Measurements from ENCODE around the gene PLSCR2. TPM values are rescaled to one million over a fixed set of nuclear protein-coding genes. Genes with fewer than 3 reads are reported as not detected.
"Not testable (repeated sequence)": the region's sequence is repeated elsewhere in the genome, so short reads cannot be mapped to it uniquely, and the experiment has no call there.

PLSCR2 gene, protein sequence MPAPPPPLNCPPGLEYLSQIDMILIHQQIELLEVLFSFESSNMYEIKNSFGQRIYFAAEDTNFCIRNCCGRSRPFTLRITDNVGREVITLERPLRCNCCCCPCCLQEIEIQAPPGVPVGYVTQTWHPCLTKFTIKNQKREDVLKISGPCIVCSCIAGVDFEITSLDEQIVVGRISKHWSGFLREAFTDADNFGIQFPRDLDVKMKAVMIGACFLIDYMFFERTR
- total RNA-seq, result not detected

DNA sequence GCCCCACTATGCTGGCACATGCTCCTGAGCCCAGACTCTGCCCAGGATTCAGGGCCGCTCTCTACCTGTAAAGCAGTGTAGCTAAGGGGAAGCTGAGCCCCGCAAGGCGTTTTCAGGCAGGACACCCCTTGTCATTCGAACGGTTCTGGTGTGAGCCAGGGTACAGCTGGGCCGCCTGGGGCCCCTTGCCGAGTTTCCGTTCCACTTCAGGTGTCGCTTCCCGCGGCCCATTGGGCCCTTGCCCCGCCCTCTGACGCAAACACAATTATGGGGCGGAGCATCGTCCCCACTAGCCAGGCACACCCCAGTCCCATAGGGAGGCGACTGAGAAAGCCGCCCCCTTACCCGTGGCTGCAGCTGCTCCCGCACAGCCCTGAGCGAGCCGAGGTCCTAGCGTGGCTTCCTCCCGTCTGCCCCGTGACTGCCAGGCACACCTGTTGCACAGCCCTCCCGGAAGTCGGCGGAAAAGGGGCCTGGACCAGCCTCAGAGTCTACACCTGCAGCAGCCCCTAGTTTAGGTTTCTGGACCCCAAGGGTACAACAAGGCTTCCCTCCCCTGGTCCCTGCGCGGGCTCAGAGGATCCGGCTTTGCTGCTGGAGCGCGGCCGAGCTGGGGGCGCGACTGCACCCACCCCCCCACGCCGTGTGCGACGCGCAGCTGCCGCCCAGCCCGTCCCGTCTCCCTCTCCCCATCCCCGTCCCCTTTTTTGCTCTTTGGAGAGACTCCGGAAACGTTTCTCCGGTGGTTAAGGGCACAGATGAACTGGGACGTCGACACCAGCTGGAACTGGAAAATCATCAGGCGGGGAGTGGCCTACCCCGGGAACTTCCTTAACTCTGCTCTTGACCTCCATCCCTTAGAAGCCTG, at the start of gene PLSCR2:
Gene PLSCR2 (minus strand): TSS at position 412 of the 868 bp plus-strand sequence. CDS start 9,657 bp downstream, outside the sequence.
- DNase-seq (ENCODE audit: low read depth in 2 of 3, low spot score in 2 of 3), result peak; percentile 32 to 84 (median 70)

DNA sequence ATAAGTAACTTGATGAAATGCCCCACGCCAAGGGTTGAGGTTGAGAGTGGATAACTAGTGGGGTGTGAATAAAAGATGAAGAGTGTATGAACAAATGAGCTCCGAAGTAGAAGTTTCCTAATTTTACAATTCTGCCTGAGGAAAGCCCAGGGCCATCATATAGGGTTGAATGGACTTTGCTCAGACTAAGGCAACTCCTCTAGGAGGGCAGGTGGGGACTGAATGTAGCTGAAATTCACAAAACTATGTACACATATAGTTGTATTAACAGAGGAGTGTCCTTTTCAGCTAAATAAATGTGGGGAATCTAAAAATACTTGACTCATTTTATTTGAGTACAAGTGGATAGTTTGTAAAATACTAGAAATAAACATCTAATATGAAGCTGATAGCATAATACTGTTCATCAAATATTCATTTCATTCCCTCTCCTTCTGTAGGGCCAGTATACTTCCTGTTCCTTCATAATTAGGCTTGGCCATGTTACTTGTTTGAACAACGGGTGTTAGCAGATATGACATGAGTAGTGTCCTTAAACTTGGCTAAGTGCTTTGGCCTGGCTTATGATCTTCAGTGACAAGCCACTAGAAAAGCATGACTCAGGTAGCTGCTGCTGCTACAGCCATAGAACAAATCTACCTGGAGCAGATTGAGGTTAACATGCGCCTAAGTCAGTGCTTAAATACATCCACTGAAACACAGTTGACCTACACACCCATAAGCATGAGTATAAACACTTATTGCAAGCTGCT, 48.5 kb upstream of the PLSCR2 start:
- no peak for DNase-seq (ENCODE audit: low read depth in 2 of 3, low spot score in 2 of 3)

DNA sequence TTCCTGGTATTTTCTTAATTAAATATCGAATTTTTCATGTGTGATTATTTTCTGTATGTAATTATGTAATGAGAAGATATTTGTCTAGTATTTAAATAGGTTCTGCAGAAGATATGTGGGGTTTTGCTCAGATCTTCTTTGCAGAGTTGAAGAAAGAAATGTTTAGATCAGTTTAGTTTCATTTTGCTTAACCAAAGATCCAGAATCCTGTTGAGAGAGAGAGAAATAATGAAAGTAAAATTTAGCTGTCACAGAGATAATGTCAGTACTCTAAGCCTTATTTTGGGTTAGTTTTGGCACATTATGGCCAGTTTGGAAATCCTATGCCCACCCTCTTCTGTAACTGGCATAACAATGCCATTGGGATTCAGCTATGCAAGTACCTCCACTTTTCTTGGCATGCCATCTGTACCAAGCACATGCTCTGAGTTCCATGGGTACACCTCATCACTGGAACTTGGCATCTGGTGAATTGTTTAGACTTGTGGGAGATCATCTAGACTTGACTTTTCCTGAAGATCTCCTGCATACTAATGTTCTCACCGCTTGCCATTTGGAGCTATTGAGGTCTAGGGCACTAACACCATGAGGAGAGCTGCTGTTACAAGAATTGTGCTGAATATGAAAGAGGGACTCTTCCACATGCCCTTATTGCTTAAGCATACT, 44.2 kb upstream of the PLSCR2 start:
- no peak for DNase-seq (ENCODE audit: low read depth in 2 of 3, low spot score in 2 of 3)

DNA sequence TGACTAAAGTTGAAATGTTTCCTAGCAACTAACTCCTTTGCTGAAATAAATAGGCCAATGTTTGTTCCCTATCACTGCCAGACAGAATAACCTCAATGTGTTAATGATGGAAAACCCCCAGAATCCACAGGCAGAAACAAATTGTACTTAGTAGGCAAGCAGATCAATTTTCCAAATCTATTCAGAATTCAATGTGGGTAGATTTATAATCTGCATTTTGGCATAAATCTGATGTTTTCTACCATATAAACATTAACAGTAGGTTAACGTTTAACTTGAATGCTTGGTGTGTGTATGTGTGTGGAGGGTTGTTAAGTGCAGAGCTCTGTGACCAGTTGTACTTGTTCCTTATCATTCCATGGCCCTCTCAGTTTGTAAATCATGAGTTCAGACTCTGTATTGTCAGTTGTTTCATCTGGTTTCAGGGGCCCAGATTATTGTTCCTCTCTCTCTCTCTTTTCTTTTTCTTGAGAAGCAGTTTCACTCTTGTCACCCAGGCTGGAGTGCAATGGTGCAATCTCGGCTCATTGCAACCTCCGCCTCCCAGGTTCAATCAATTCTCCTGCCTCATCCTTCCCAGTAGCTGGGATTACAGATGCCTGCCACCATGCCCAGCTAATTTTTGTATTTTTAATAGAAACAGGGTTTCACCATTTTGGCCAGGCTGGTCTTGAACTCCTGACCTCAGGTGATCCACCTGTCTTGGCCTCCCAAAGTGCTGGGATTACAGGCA, 42.2 kb upstream of the PLSCR2 start:
- DNase-seq (ENCODE audit: low read depth in 2 of 3, low spot score in 2 of 3), result no peak

DNA sequence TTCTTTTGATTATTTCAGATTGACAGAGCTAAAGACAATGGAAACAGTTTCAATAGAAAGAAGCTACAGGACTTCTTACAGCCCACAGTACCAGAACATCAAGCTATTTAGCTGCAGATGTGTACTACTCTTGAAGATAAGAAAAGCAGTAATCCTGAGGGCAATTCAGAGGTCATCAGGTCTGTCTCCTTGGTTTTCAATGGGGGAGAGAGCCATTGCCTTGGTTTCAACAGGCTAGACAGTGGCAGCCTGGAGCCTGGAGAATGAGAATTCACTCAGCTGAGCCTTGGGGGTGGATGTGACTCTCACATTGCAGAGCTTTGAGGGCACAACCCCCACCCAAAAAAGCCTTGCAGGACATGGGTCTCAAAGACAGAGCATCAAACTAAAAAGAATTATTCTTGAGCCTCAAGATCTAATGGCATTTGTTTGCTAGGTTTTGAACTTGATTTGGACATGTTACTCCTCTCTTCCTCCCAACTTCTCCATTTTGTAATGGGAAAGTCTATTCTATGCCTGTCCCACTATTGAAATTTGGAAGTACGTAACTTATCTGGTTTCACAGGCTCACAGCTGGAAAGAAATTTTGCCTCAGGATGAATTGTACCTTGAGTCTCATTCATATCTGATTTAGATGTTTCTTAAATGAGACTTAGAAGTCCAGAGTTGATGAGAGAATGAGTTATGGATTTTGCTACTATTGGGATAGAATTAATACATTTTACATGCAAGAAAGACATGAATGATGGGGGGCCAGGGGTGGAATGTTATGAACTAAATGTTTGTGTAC, 38.2 kb upstream of the PLSCR2 start:
- no peak for DNase-seq (ENCODE audit: low read depth in 2 of 3, low spot score in 2 of 3)

DNA sequence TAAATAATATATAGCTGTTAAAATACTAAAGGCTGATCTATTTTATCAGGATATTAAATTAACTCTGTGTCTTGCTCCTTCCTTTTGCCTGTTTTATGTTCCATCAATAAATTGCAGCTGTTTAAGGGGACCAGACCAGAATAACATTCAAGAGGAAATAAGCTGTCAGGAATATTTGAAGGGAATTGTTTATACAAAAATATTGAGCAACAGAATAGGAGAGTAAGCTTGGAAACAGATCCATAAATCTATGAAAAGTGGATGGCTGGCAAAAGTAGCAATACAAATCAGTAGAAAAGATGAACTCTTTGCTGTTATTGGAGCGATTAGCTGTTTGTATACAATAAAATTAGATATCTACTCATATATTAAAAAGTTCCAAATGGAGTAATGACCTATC, 36.2 kb upstream of the PLSCR2 start:
- no peak for DNase-seq (ENCODE audit: low read depth in 2 of 3, low spot score in 2 of 3)

DNA sequence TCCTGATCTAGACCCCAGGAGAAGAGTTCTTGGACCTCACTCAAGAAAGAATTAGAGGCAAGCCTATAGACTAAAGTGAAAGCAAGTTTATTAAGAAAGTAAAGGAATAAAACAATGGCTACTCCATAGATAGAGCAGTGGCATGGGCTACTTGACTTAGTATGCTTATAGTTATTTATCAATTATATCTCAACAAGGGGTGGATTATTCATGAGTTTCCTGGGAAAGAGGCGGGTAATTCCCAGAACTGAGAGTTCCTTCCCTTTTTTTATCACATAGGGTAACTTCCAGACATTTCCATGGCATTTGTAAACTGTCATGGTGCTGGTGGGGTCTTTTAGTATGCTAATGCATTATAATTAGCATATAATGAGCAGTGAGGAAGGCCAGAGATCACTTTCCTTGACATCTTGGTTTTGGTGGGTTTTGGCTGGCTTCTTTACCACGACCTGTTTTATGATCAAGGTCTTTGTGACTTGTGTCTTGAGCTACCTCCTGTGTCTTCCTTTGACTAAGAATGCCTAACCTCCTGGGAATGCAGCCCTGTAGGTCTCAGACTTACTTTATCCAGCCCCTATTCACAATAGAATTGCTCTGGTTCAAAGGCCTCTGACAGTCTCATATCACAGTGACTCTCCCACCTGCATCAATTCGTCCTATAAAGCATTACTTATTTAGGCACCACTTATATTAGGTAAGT, 35.3 kb upstream of the PLSCR2 start:
- no peak for DNase-seq (ENCODE audit: low read depth in 2 of 3, low spot score in 2 of 3)

DNA sequence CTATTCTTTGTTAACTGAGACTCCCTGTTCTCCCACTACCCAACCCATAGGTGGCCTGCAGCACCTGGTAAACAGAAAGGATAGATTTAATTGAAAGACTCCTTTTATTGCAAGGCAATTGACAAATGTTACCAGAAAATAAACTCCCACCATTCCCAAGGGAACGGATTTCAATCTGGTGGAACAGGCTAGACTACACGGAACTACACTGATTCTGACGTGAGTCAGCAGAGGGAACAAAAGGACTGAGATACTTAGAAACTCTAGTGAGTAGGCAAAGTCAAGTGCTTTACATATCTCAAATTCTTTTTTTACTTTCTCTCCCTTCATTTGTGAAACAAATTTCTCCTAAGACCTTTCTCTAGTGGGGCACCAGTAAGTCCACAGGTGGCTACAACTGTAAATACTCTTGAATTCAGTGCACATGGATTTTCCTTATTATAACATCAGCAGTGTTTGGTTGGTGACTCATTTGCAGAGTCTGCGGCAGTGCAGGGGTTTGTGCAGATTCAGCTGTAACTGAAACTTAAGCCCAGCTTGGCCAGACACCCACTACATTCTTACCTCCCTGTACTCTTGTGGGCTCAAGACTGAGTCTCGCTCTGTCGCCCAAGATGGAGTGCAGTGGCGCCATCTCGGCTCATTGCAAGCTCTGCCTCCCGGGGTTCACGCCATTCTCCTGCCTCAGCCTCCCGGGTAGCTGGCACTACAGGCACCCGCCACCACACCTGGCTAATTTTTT, 34.3 kb upstream of the PLSCR2 start:
- no peak for DNase-seq (ENCODE audit: low read depth in 2 of 3, low spot score in 2 of 3)

DNA sequence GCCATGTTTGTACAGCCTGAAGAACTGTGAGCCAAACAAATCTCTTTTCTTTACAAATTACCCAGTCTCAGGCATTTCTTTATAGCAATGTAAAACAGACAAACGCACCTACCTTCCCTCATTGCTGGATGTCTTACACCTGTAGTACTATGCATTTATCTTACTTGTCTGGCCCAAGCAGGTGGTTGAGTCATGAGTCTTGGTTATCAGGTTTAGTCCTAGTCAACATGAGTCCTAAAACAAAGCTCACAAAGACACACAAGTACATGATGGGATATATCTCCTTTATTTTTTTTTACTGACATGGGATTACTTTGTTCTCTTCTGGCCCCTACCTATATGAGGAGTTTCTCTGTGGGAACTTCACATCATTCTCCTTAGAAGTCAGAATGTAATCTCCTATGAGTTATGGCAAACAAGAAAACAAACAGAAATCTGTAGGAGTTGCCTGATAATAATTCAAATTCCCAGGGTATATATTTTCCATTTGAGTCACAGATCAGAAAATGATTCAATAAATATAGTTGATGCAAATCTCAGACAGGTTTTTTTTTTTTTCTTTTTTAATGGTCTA, 33.6 kb upstream of the PLSCR2 start:
- no peak for DNase-seq (ENCODE audit: low read depth in 2 of 3, low spot score in 2 of 3)

DNA sequence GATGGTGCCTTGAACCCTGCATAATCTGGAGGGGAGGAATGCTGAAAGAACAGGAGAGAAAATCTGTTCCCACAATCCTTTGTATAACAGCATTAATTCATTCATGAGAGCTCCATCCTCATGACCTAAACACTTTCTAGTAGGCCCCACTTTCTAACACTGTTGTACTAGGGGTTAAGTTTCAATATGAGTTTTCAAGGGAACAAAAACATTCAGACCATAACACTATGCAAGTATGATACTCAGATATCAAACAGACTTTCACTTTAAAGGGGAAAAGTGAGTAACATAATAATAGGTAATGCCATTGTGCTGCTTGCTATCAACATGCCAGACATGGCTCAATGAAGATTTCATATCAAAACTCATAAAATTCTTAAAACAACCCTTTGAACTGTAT, 32.4 kb upstream of the PLSCR2 start:
- no peak for DNase-seq (ENCODE audit: low read depth in 2 of 3, low spot score in 2 of 3)

DNA sequence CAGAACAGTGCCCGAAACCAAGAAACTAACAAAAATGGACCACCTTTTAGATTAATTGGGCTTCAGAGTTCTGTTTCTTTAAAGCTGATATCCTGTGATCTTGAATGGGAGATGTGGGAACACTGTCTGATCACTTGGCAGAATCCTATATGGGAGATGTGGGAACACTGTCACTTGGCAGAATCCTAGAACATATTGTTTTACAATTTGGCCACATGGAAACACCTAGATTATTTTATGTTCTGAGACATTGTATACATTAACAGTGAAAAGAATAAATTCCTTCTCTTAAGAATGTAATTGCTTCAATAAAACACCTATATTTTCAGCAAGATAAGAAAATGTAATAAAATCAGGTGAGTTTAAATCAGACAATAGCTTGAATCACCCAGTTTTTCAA, 30.3 kb upstream of the PLSCR2 start:
- DNase-seq (ENCODE audit: low read depth in 2 of 3, low spot score in 2 of 3), result no peak

DNA sequence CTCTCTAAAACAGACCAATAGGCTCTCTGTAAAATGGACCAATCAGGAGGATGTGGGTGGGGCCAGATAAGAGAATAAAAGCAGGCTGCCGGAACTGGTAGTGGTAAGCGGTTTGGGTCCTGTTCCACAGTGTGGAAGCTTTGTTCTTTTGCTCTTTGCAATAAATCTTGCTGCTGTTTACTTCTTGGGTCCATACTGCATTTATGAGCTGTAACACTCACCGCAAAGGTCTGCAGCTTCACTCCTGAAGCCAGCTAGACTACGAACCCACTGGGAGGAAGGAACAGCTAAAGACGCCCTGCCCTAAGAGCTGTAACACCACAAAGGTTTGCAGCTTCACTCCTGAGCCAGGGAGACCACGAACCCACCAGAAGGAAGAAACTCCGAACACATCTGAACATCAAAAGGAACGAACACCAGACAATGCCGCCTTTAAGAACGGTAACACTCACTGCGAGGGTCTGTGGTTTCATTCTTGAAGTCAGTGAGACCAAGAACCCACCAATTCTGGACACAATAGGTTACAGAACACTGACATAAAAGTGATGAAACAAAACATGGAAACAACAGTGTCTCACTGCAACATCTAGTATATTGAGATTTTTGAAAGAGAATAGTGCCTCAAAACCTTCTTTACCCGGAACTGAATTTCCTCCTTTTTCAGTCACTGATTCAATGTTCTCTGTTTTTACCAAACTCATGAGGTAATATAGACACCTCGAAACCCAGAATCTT, 28.8 kb upstream of the PLSCR2 start:
- DNase-seq (ENCODE audit: low read depth in 2 of 3, low spot score in 2 of 3), result peak in 1 of 3 donors; percentile 35

DNA sequence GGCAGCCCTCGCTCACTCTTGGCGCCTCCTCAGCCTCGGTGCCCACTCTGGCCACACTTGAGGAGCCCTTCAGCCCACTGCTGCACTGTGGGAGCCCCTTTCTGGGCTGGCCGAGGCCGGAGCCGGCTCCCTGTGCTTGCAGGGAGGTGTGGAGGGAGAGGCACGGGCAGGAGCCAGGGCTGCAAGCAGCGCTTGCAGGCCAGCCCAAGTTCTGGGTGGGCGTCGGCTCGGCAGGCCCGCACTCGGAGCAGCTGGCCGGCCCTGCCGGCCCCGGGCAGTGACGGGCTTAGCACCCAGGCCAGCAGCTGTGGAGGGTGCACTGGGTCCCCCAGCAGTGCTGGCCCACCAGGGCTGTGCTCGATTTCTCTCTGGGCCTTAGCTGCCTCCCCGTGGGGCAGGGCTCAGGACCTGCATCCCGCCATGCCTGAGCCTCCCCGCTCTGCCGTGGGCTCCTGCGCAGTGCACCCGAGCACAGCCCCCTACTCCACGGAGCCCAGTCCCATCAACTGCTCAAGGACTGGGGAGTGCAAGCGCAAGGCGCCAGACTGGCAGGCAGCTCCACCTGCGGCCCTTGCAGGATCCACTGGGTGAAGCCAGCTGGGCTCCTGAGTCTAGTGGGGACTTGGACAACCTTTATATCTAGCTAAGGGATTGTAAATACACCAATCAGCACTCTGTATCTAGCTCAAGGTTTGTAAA, 27.9 kb upstream of the PLSCR2 start:
- DNase-seq (ENCODE audit: low read depth in 2 of 3, low spot score in 2 of 3), result not testable (repeated sequence)

DNA sequence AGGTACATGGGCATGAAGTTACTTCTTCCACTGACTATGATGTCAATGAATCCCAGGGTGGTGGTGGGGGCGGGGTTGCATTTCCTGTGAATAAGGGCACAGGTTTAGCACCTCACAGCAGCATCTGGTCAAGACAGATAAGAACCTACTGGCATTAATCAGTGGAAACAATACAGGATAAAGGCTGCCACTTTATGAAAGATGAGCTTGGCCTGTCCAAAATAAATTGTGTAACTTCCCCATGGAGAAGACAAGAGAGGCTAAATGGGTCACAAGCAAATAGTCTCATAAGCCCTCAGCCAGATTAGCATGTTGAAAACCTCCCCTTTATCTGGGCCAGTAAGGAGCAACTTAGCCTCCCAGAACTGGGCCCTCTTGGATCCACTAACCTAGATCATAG, 27.4 kb upstream of the PLSCR2 start:
- DNase-seq (ENCODE audit: low read depth in 2 of 3, low spot score in 2 of 3), result peak in 2 of 3 donors; percentile 35 to 60

DNA sequence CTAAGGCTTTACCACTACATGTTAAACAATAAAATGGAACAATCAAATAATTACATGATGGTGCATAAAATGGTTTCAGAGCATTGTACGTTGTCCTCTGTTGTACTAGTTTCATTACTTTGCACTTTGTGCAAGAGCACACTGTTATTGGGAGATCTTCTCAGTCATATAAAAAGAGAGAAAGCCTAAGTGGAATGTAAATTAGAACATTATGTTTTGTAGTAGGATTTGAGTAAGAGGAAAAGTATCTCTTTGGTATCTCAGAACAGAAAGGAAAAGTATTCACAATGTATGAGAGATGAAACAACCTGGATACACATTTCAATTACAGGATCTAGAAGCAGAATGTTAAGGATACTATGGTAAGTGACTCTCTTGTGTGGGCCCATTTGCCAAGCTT, 26.9 kb upstream of the PLSCR2 start:
- DNase-seq (ENCODE audit: low read depth in 2 of 3, low spot score in 2 of 3), result no peak

DNA sequence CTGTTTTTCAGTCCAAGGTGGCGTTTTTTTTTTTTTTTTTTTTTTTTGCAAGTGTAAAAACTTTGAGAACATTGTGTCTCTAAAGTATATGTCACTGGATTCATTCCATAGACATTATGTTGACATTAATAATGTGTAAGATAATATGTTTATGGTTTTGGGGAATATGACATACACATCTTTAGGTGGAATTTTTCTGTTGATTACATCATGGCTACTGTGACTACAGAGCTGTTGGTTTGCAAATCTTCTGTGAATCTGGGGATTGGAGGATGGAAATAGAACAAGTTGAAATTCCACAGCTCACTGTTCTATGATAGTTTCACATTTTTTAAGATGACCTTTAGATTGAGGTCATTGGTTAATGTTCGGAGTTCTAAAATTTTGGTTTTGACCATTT, 24.4 kb upstream of the PLSCR2 start:
- DNase-seq (ENCODE audit: low read depth in 2 of 3, low spot score in 2 of 3), result no peak

All from hematopoietic multipotent progenitor cell (in vitro differentiated cells).